Measurements from ENCODE around the gene SH3TC1. TPM values are rescaled to one million over a fixed set of nuclear protein-coding genes. Genes with fewer than 3 reads are reported as not detected.
A peak's percentile ranks its signal among the peaks of the same experiment; 100 is the strongest.

Gene SH3TC1
- total and polyA plus RNA-seq, 2 donors from 2014 or later: 43.1 to 127 TPM

GRCh38 chr4:8210010-8210409 is 10.9 kb downstream of the SH3TC1 start:
- no peak overlapping the region for H3K4me3 ChIP-seq (ENCODE audit: low read length in 3 of 3)
- intact Hi-C loops (cut with DNase I): no loop called here
- no peaks in the 10 kb centered on the region for H3K27me3 ChIP-seq (ENCODE audit: control insufficient read depth, insufficient read depth, low read length)
- TF ChIP-seq CTCF (IDR thresholded peaks at IDR 0.05; ENCODE audit: borderline replicate concordance, extremely low read depth, insufficient read depth): no peak
- no peaks in the 10 kb centered on the region for H3K9me3 ChIP-seq (ENCODE audit: control insufficient read depth in 2 of 3, insufficient read depth in 1 of 3, low read length in 3 of 3)
- peaks cover 0 to 21% (median 16%) of the 10 kb centered on the region in 3 donors for H3K36me3 ChIP-seq (ENCODE audit: control insufficient read depth in 2 of 3, insufficient read depth in 3 of 3, low read length in 3 of 3)
- H3K27ac ChIP-seq (ENCODE audit: low read depth in 2 of 2, low read length in 2 of 2): peak overlapping the region in 1 of 2 donors; percentile 21
- no peak for FAIRE-seq
- H3K9ac ChIP-seq (ENCODE audit: low read length in 3 of 3): no peak overlapping the region
- H3K4me1 ChIP-seq (ENCODE audit: control insufficient read depth in 2 of 3, insufficient read depth in 2 of 3, low read depth in 1 of 3, low read length in 3 of 3): peaks cover 0 to 10% (median 9%) of the 10 kb centered on the region in 3 donors
- DNase-seq: peak in 2 of 5 donors; percentile 57 to 64

- FAIRE-seq (no peak), DNase-seq (peak in 1 of 5 donors; percentile 50)
- peak overlapping the region in 1 of 2 donors; percentile 21 for H3K27ac ChIP-seq (ENCODE audit: low read depth in 2 of 2, low read length in 2 of 2)
- H3K9me3 ChIP-seq (ENCODE audit: control insufficient read depth in 2 of 3, insufficient read depth in 1 of 3, low read length in 3 of 3): no peaks in the 10 kb centered on the region
- intact Hi-C loops (cut with DNase I): no loop called here
- H3K9ac ChIP-seq (ENCODE audit: low read length in 3 of 3): no peak overlapping the region
- TF ChIP-seq CTCF (IDR thresholded peaks at IDR 0.05; ENCODE audit: borderline replicate concordance, extremely low read depth, insufficient read depth): no peak
- peaks cover 0 to 25% (median 21%) of the 10 kb centered on the region in 3 donors for H3K36me3 ChIP-seq (ENCODE audit: control insufficient read depth in 2 of 3, insufficient read depth in 3 of 3, low read length in 3 of 3)
- H3K4me1 ChIP-seq (ENCODE audit: control insufficient read depth in 2 of 3, insufficient read depth in 2 of 3, low read depth in 1 of 3, low read length in 3 of 3): peaks cover 0 to 14% (median 14%) of the 10 kb centered on the region in 3 donors
- no peaks in the 10 kb centered on the region for H3K27me3 ChIP-seq (ENCODE audit: control insufficient read depth, insufficient read depth, low read length)
- H3K4me3 ChIP-seq (ENCODE audit: low read length in 3 of 3): no peak overlapping the region
Measured at GRCh38 chr4:8210616-8211015, 11.5 kb downstream of the SH3TC1 start.

- Histone ChIP-seq H3K36me3 (ENCODE audit: control insufficient read depth in 2 of 3, insufficient read depth in 3 of 3, low read length in 3 of 3) (peaks cover 0 to 31% (median 22%) of the 10 kb centered on the region in 3 donors), H3K27me3 (ENCODE audit: control insufficient read depth, insufficient read depth, low read length) (no peaks in the 10 kb centered on the region), H3K4me3 (ENCODE audit: low read length in 3 of 3) (no peak overlapping the region), H3K9ac (ENCODE audit: low read length in 3 of 3) (no peak overlapping the region), H3K9me3 (ENCODE audit: control insufficient read depth in 2 of 3, insufficient read depth in 1 of 3, low read length in 3 of 3) (no peaks in the 10 kb centered on the region), H3K4me1 (ENCODE audit: control insufficient read depth in 2 of 3, insufficient read depth in 2 of 3, low read depth in 1 of 3, low read length in 3 of 3) (peaks cover 0 to 15% (median 14%) of the 10 kb centered on the region in 3 donors), H3K27ac (ENCODE audit: low read depth in 2 of 2, low read length in 2 of 2) (peak overlapping the region in 1 of 2 donors; percentile 32)
- TF ChIP-seq CTCF (IDR thresholded peaks at IDR 0.05; ENCODE audit: borderline replicate concordance, extremely low read depth, insufficient read depth): no peak
- intact Hi-C loops (cut with DNase I): no loop called here
- no peak for FAIRE-seq
- DNase-seq: peak in 1 of 5 donors; percentile 68
Measured at GRCh38 chr4:8211251-8211650, 12.2 kb downstream of the SH3TC1 start.
